Cardiac septum (tissue), 1 donor: Measurements from ENCODE around the gene TSPAN8. TPM values are rescaled to one million over a fixed set of nuclear protein-coding genes. Genes with fewer than 3 reads are reported as not detected.
"Not testable (repeated sequence)": the region's sequence is repeated elsewhere in the genome, so short reads cannot be mapped to it uniquely, and the experiment has no call there.

Experiments used
- DNase-seq: peaks from one replicate; pipeline ENCODE4 v3.0.0-alpha.2; 2020; ENCODE audit warnings: low spot score
- intact Hi-C: fragments of 100-400 bp; cut with DNase I; formaldehyde crosslinking; loops from one replicate; pipeline ENCODE4 v1.14.0; 2022
- total RNA-seq: library from RNA; stranded (reverse); fragmentation: NEBNext Ultra II Directional; extraction: Animal tissue kit (Norgen Biotek cat#: 25700); gene quantifications from one replicate; pipeline ENCODE4 v1.2.1, GENCODE V29; 2021
- donor health status: DM: no; HTN: no; CAD: no.

TSPAN8 gene
- total RNA-seq, 1 donor from 2014 or later: not detected

- no peak for DNase-seq
These were observed 23.4 kb downstream of the TSPAN8 start for GRCh38 chr12:71134405-71134804.

GRCh38 chr12:71130521-71131069 is 27.2 kb downstream of the TSPAN8 start:
- intact Hi-C loops: no loop called here
- no peak for DNase-seq

More at GRCh38 chr12:71134405-71134804, 23.4 kb downstream of the TSPAN8 start:
- intact Hi-C loops: no loop called here

- intact Hi-C loops: no loop called here
- no peak for DNase-seq
These were observed 28.4 kb downstream of the TSPAN8 start for GRCh38 chr12:71129364-71129763.

- intact Hi-C loops: no loop called here
- DNase-seq: no peak
These were observed 29.5 kb downstream of the TSPAN8 start for GRCh38 chr12:71128191-71128788.

DNA sequence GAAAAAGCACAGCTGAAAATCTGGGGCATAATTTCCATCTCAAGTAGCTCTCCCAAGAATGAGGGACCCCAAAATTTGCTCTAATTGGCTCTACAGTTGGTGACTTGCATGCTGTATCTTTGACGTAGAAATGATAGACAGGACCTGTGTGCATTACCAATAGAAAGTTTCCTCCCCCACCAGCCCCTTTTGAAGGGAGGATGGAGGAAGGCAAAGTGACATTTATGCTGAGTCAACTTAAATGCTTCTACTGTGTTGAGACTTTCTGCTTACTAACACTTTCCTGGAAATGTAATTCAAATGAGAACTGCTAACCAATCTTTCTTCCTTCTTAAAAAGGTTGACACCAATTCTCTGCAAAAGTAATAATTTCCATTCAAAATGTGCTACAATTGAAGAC is 31.9 kb downstream of the TSPAN8 start:
- no peak for DNase-seq
- intact Hi-C loops: no loop called here

DNA sequence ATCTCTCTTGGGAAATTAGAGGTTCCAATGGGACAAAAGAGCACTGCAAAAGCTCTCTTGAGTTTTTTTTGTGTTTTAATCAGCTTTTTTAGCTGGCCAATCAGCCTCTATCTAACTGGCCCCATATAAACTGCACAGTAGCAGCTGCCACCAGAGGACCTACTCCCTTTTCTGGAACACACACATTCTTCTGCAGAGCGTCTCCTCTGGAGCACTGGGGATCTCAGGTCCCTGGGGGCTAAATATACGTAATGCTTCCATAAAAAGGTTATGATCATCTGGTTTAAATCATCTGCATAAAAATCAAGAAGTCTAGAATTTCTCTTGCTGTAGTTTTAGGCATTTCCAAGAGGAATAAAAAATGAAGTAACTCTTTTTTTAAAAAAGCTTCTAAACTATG is 32.3 kb downstream of the TSPAN8 start:
- intact Hi-C loops: no loop called here
- no peak for DNase-seq

GRCh38 chr12:71124835-71125460 is 32.9 kb downstream of the TSPAN8 start:
- no peak for DNase-seq
- intact Hi-C loops: no loop called here

- intact Hi-C loops, DNase-seq: not testable (repeated sequence)
These were observed 44.7 kb downstream of the TSPAN8 start for GRCh38 chr12:71113148-71113547.

GRCh38 chr12:71109834-71110233 is 48.0 kb downstream of the TSPAN8 start:
- intact Hi-C loops: no loop called here
- DNase-seq: no peak

DNA sequence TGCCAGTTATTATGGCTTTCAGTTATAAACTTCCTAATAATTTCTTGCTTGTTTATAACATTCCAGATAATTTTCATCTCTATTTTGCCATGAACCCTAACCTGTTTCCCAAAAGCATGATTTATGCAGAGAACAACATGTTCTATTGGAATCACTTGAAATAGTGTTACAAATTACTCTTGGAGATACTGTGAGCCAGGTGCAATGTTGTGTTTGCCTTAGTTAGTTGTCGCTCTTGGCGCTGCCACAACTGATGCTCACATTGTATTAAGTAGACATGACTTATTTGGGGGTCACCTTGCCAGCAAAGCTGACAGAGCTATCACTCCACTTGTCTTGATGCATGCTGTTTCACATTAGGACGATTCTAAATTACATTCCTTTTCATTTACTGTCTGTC is 49.4 kb downstream of the TSPAN8 start:
- intact Hi-C loops: no loop called here
- DNase-seq: no peak

- intact Hi-C loops: no loop called here
- no peak for DNase-seq
These were observed 49.9 kb downstream of the TSPAN8 start for GRCh38 chr12:71107936-71108335.

GRCh38 chr12:71105956-71106355 is 51.8 kb downstream of the TSPAN8 start:
- DNase-seq: no peak
- intact Hi-C loops: no loop called here

DNA sequence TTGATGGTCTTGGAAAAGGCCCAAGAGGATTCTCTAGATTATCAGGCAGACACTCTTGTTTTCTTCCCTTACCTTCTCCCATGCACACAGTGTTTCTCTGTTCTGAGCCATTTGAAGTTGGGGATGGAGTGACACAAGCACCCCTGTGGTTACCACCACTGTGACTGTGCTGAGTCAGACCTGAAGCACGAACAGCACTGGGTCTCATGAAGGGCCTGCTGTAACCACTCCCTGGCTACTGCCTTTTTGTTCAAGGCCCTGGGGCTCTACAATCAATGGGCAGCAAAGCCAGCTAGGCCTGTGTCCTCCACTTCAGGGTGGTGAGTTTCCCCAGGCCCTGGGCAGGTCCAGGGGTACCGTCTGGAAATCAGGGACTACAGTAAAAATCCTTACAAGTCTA is 65.5 kb downstream of the TSPAN8 start:
- intact Hi-C loops: no loop called here

GRCh38 chr12:71090971-71091370 is 66.8 kb downstream of the TSPAN8 start:
- intact Hi-C loops: no loop called here
- no peak for DNase-seq

More for the DNA sequence above, 65.5 kb downstream of the TSPAN8 start:
- DNase-seq: no peak

- intact Hi-C loops: no loop called here
These were observed 72.2 kb downstream of the TSPAN8 start for GRCh38 chr12:71085575-71085974.

GRCh38 chr12:71075743-71076142 is 82.1 kb downstream of the TSPAN8 start:
- intact Hi-C loops: no loop called here
- no peak for DNase-seq

More at GRCh38 chr12:71085575-71085974, 72.2 kb downstream of the TSPAN8 start:
- no peak for DNase-seq

Other genes starting within 250 kb of the TSPAN8 start
- gene PTPRR, start 237.3 kb downstream of the TSPAN8 start, total RNA-seq: 0.65 TPM